ENCODE data around the gene RANBP3.
"Not testable (repeated sequence)": the region's sequence is repeated elsewhere in the genome, so short reads cannot be mapped to it uniquely, and the experiment has no call there.

Gene RANBP3

DNA sequence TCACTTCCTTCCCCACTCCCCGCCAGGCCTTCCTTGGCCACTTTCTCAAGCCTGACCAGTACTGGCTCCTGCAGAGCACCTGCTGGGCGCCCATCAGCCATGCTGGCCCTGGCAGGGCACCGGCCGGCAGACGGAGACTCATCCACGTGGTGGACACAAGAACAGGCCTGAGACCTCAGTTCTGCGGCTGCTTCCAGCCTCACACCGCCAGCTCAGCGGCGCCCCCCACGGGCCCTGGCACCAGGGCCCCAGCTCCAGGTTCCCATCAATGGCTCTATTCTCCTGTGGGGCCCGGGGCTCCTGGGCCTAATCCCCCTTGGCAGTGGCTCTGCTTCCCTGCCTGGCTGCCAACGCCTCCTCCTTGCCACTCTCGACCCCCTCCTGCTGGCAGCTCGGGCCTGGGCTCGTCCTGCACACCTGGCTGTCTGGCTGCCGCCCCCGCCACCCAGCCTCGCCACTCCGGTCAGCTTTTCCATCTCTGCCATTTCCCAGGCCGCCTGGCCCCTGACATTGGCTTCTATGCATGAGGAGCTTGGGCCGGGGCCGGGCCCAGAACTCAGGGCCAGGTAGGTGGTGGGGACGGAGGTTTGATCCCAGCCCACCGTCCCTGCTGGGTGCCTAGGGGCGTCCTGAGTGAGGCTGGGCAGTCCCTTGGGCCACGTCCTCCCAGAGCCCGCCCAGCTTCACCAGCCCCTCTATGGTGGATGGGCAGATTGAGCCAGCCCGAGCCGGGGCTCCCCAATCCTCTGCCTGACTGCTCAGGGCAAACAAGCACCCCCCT, 80.6 kb downstream of the RANBP3 start:
- DNase-seq: no peak

DNA sequence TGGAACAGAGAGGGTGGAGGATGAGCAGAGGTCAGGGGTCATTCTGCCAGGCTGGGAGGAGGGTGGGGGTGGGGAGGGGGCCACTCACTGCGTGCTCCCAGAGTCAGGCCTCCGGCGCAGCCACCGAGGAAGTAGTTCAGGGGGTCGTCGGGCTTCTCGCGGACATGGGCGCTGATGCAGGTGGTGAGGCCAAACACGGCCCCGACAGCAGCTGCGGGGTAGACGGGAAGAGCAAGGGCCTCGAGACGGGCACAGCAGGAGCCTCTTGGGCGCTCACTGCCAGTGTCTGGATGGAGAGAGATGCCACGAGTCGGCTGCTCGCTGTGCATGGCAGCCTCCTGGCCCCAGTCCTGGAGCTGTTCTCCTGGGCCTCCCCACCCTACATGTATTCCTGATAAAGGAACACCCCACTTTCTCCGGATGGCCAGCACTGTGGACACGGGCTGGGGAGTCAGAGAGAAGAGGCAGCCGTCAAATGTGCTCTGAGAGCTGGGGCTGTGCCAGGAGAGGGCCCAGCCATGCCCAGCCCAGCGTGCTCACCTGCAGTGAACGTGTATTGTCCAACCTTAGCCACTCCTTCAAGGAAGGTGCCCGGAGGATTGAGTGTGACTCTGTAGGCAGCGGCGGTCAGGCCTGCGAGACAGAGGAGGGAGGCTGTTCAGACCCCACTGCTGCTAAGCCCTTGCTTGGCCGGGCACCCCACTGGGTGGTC, 81.4 kb downstream of the RANBP3 start:
- no peak for DNase-seq

DNA sequence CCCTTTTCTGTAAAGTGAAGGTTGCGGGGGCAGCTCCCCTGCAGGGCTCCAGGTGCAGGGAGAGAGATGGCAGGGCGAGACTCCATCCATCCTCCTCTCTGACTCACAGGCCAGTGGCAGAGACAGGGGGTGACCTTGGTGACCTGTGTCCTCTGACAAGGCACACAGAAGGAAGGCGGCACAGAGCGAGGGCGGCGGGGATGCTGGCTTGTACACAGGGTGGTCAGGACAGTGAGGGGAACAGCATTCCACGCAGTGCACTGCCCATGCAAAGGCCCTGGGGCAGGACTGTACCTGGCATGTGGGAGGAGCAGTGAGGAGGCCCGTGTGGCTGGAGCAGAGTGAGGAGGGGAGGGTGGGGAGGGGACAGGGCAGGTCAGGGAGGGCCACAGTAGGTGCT, 82.0 kb downstream of the RANBP3 start:
- DNase-seq: no peak

DNA sequence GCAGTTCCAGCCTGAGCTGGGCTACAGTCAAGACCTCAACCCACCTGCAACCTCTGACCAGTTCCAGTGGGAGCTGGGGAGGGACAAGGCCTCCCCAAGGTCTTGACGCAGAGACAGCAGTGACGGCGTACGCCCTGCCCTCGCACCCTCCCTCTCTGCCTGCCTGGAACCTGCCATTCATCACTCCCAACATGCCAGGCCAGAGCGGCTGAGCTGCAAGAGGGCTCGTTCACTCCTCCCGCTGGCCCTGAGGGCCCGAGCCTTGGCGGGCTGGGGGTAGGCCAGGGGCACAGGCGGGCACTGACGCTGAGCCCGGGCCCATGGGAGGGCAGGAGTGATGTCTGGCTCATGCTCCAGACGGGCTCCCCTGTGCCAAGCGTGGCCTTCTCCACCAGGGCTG, 82.5 kb downstream of the RANBP3 start:
- no peak for DNase-seq

DNA sequence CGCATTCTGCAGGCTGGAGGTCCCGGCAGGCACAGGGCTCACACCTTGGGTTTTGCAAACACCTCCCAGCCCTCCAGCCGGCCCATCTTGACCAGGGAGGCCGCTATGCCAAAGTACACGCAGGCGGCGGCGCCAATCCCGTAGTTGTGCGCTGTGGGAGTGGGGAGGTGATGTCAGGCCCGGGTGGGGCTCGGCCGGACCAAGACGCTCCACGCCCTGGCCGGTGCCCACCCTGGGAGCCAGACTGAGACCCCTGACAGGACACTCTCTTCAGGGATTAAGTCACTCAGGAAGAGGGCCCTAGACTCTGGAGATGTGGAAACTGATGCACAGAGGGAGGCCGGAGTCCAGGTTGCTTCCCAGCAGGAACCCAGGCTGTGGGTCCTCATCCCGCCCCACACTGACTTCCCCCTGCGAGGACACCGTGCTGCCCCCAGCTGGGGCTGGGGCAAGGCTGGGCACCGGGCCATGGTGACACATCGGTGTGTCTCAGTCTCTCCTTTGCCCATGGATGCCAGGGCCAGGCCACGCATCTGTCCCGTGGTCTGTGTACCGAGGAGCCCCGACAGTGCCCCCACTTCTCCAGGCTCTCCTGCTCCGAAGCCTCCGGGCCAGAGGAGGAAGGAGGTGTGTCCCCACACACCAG, 83.1 kb downstream of the RANBP3 start:
- DNase-seq: no peak

DNA sequence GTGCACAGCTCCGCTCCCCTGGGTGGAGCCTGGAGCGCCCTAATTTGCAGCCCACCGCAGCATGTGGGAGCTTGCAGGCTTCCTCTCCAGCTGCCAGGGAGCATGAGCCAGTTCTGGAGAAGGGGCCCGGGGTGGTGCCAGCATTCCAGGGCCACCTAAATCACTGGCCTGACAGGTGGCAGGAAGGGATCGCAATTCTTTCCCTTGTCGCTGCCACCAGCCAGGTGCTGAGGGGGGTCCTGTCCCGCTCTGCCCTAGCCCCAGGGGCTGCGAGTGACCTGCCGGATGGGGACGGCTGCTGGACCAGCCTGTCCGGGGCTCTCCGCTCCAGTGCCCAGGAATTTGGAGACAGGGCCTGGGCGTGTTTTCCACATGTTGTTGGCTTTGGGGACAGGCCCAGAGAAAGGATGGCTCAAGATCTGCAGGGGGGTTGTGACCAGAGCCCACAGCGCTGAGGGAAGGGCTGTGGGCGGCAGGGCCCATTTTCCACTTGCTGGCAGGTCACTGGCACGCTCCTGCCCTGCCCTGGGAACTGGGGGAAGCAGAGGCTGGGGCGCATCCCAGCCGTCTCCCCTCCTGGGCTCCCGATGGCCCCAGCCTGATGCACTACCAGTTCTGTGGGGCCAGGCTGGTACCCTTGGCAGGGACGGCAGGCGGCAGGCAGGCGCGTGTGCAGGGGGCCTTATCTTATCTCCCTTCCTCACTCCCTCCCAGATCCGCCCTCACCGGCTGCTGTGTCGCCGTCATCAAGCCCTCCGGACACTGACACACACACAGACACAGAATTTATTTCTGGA, 83.8 kb downstream of the RANBP3 start:
- DNase-seq: no peak

DNA sequence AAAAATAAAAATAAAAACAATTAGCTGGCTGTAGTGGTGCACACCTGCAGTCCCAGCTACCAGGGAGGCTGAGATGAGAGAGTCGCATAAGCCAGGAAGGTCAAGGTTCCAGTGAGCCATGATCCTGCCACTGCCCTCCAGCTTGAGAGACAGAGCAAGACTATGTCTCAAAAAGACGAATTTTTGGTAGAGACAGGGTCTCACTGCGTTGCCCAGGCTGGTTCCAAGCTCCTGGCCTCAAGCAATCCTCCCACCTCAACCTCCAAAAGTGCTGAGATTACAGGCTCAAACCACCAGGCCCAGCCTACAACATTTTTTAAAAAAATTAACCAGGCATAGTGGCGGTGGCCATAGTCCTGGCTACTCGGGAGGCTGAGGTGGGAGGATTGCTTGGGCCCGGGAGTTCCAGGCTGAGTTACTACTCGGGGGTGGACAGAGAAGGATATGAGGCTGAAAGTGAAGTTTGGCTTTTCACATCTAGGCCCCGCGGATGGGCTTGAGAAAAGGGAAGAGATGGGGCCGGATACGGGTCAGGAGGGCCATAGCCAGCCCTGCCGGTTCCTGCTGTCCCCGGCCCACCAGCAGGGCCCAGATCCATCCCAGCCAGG, 84.5 kb downstream of the RANBP3 start:
- DNase-seq: no peak

DNA sequence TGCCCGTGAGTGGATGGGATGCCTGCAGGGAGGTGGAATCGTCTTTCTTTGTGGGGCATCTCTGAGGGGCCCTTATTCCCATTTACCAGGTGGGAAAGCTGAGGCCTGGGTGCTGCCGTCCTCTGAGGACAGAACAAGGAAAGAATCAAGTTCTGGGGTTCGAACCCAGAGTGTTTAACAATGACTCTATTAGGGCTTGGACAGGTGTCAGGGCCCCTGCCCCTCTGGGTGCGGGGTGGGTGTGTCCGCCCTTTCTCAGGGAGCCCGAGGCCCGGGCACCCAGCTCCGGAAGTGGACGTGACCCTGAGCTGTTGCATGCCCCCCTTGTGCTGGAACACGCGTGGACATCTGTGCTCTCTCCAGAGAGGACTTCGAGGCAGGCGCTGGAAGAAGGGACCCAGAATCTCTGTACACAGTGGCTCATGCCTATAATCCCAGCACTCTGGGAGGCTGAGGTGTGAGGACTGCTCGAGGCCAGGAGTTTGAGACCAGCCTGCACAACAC, 85.1 kb downstream of the RANBP3 start:
- no peak for DNase-seq

DNA sequence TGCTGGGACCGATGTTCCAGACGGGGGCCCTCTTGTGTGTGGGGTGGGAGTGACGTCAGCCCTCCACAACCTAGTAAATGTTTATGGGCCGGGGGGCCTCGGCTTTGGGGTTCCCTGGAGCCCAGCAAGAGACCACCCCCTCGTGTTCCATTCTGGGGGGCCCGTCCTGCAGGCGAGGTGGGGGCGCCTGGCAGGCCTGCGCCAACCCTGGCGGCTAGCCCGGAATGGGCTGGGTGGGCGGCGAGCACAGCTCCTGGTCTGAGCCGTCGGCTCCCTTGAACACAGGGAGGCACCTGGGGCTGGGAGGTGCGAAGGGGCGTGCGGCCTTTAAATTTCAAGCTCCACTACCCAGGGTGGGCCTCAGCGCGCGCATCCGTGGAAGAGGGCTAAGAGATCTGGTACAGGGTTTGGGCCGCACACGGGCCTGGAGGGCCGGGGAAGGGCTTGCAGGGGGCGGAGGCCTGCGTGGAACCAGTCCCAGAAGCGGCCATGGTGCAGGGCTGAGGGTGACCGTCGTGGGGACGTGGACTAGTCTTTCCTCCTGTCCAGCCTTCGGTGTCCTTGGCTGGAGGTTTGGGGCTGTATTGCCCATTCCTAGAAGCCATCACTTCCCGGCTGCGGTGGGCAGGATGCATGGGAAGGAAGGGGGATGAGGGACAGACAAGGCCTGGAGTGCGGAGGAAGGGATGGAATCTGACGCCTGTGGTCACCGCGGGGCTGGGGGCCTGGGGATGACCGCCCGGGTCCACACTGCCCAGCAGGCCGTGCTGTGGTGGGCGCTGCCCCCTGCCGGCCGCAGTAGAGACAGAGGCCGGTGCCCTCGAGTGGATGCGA, 85.8 kb downstream of the RANBP3 start:
- DNase-seq: no peak

DNA sequence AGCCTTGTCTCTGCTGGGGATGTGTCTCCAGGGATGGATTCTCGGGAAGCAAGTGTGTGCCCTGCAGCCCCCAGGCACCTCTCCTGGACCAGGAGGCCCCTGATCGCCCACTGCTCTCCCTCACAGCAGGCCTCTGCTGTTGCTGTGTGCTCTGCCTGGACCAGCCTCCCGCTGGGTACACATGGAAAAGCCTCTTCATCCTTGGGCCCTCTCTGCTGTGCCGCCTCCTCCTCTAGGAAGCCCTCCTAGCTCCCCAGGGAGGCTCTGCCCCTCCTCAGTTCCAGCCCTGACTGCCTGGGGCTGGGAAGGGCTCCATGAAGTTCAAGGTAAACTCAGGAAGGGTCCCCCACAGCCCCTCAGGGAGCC, 86.4 kb downstream of the RANBP3 start:
- no peak for DNase-seq

DNA sequence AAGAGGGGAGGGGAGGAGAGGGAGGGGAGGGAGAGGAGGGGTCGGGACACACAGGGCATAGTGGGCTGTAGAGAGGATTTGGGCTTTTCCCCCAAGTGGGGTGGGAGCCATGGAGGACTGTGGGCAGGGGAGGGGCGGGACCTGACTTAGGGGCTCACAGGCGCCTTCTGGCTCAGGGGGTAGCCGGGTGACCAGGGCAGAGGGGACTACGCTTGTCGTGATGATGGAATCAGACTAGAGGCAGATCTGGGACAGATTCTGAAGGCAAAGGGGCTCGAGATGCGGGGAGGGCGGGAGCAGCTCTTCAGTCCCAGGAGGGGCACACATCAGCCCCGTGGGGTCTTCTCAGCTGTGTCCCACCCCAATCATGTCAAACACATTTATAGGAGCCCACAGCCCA, 87.8 kb downstream of the RANBP3 start:
- no peak for DNase-seq

DNA sequence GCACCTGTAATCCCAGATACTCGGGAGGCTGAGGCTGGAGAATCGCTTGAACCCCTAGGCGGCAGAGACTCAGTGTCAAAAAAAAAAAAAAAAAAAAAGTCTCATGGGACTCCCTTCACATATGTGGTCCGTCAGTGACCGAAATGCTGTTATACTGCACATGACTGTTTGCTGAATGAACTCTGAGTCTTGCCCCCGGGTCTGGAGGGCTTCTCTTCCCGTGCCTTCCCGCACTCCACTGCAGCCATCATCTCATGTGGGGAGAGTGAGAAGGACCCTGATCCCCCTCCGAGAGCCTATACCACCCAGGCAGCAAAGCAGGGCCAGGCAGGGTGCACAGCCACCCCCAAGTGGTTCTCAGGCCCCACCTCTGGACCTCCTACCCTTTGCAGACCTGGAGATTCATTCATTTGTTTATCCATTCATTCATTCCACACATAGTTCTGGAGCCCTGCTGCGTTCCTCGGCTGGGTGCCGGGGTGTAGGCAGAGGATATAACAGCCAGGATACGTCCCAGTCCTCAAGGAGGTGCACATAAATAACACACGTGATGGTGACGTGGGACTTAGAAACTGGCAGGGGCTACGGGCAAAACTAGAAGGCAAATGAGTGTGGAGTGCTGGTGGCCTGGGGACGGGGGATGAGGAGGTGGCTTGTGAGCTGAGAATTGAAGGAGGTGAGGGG, 88.5 kb downstream of the RANBP3 start:
- no peak for DNase-seq

DNA sequence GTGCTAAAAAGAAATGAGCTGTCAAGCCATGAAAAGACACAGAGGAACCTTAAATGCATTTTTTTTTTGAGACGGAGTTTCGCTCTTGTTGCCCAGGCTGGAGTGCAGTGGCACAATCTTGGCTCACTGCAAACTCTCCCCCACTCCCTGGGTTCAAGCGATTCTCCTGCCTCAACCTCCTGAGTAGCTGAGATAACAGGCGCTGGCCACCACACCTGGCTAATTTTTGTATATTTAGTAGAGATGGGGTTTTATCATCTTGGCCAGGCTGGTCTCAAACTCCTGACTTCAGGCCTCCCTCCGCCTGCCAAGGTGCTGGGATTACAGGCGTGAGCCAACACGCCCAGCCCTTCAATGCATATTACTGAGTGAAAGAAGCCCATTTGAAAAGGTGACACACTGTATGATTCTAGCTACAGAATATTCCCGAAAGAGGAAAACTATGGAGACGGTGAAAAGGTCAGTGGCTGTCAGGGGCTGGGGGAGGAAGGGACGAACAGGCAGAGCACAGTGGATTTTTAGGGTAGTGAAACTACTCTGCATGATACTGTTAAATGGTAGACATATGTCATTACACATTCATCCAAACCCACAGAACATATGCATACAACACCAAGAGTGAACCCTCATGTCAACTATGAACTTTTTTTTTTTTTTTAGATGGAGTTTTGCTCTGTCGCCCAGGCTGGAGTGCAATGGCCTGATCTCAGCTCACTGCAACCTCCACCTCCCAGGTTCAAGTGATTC, 93.7 kb downstream of the RANBP3 start:
- DNase-seq: not testable (repeated sequence)

DNA sequence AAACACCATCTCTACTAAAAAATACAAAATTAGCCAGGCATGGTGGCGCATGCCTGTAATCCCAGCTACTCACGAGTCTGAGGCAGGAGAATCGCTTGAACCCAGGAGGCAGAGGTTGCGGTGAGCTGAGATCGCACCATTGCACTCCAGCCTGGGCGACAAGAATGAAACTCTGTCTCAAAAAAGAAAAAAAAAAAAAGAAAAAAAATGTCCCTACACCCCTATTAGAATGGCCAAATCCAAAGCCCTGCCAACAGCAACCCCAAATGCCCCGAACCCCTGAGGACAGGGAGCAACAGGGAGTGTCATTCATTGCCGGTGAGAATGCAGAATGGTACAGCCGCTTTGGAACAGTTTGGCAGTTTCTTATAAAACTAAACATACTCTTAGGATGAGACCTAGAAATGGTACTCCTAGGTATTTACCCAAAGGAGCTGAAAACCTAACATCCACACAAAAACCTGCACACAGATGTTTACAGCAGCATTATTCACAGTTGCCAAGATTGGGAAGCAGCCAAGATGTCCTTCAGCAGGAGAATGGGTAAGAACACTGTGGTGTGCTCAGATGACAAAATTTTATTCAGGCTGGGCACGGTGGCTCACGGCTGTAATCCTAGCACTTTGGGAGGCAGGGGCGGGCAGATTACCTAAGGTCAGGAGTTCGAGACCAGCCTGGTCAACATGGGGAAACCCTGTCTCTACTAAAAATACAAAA, 94.6 kb downstream of the RANBP3 start:
- DNase-seq: not testable (repeated sequence)

DNA sequence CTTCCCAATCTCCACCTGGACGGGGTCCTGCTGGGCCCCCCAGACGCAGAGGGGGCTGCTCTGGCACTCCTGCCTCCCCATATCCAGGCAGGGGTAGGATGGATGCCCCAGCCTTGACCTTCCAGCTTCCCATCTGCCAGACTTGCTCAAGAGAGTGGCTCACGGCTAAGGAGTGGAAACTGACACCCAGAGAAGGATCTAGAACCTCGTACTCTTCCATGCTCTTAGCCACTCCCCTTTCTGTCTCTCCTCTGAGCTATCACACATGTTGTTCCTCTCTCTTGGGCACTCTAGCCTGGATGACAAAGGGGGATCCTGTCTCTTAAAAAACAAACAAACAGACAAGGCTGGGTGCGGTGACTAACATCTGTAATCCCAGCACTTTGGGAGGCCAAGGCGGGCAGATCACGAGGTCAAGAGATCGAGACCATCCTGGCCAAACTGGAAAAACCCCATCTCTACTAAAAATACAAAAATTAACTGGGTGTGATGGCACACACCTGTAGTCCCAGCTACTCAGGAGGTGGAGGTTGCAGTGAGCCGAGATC, 95.4 kb downstream of the RANBP3 start:
- DNase-seq: no peak

DNA sequence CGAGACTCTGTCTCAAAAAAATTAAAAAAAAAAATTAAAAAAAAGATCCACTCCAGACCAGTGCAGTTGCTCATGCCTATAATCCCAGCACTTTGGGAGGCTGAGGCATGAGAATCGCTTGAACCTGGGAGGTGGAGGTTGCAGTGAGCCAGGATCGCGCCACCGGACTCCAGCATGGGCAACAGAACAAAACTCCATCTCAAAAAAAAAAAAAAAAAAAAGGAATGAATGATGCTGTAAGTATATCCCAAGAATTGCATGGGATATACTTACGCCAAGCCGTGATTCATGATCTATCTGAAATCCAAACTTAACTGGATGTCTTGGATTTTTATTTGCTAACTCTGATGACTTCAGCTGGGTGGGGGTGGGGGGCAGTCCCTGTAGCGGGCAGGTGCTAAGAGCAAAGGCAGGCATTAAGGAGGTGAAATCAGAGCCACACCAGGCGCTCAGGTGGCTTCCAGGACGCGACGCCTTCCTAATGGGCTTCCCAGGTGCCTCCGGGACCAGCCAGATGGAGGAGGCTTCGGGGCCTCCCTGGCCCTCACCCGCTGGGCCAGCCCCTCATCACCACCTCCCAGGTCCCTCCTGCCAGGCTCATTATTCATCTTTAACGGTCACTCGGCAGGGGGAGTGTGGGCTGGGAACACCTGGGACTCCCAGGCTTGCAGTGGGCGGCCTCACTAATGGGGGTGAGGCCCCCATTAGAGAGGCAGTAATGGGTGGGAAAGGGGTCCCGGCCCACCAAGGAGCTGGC, 96.2 kb downstream of the RANBP3 start:
- no peak for DNase-seq

DNA sequence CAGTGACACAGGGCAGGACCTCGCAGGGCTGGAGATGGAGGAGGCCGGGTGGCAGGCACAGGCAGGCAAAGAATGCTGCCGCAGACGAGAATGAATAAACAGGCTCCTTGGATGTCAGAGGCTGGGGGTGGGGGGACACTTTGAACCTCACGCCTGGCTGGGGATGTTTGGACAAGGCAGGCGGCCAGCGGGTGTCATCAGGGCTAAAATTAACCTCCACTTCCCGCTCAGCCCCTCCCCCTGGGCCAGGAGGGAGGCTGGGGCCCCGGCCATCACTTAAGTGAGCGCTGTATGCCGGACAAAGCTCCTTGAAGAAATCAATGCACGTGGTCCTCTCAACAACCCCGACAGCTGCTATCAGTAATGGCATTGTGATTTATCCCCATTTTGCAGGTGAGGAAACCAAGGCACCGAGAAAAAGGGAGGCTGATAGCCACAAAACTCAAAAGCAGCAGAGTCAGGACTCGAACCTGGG, 97.3 kb downstream of the RANBP3 start:
- DNase-seq: no peak

DNA sequence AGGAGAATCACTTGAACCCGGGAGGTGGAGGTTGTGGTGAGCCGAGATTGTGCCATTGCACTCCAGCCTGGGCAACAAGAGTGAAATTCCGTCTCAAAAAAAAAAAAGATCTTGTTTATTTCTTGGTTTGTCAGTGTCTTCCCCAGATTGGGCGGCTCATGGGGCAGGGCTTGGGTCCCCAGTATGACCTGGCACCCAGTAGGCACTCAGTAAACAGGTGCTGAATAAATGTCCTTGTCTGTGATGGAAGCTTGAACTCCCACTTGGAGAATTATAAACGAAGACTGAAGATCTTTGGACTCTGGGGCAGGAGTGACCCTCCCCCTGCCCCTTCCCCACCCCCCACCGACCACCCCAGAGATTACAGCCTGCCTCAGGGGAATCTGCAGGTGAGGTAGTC, 97.7 kb downstream of the RANBP3 start:
- no peak for DNase-seq

All from activated CD4-positive, alpha-beta T cell treated with anti-CD3 and anti-CD28 coated beads for 4 hours (primary cell).